GM19372 (cell line): ENCODE data around the gene DDX5.
"Not testable (repeated sequence)": the region's sequence is repeated elsewhere in the genome, so short reads cannot be mapped to it uniquely, and the experiment has no call there.

ENCODE experiments used
- ATAC-seq: cut with Tn5 transposase; IDR thresholded peaks from one replicate; pipeline ENCODE4 v1.9.1; 2021; ENCODE audit warnings: mild to moderate bottlenecking, low read depth, moderate library complexity; ENCODE audit not compliant: unreplicated experiment

The DDX5 gene

GRCh38 chr17:64495300-64495699, 10.8 kb downstream of the DDX5 start:
- not testable (repeated sequence) for ATAC-seq

- no peak for ATAC-seq
These were observed 12.0 kb downstream of the DDX5 start for GRCh38 chr17:64494121-64494520.

- ATAC-seq: no peak
These were observed 13.5 kb downstream of the DDX5 start for GRCh38 chr17:64492481-64493109.

DNA sequence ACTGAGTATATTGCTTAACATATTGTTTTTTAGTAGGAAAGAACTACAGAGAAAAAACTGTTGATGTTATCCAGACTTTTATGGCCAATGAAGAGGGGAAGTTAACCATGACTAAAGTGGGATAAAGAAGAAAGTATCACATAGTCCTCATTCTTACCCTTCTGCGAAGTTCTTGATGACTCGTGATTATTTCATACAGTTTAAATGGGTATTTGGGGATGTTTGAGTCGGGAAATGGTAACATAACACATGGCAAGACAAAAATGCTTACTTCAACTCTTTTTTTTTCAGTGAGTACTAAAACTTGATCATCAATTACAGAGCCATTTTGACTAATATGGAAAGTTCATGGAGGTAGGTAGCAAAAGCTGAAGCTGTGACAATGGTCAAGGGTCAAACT, 14.1 kb downstream of the DDX5 start:
- ATAC-seq: no peak

GRCh38 chr17:64491034-64491860, 14.8 kb downstream of the DDX5 start:
- ATAC-seq: no peak

DNA sequence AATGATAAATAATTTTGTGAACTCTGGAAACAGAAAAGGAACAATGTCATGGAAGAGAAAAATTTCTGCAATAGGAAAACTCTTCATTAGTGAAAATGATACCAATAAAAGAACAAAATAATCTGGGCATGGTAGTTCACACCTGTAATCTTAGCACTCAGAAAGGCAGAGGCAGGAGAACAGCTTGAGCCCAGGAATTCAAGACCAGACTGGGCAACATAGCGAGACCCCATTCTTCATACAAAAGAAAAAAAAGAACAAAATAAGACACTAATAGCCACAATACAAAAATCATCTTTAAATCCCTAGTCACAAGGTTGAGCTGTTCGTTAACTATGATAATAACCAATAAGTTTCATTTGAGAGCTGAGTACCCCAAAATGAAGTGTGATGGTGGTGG, 17.8 kb downstream of the DDX5 start:
- ATAC-seq: no peak

GRCh38 chr17:64484380-64484779, 21.7 kb downstream of the DDX5 start:
- no peak for ATAC-seq

GRCh38 chr17:64480951-64481350, 25.1 kb downstream of the DDX5 start:
- no peak for ATAC-seq

GRCh38 chr17:64477849-64478248, 28.2 kb downstream of the DDX5 start:
- ATAC-seq: no peak

GRCh38 chr17:64472564-64472963, 33.5 kb downstream of the DDX5 start:
- ATAC-seq: no peak

DNA sequence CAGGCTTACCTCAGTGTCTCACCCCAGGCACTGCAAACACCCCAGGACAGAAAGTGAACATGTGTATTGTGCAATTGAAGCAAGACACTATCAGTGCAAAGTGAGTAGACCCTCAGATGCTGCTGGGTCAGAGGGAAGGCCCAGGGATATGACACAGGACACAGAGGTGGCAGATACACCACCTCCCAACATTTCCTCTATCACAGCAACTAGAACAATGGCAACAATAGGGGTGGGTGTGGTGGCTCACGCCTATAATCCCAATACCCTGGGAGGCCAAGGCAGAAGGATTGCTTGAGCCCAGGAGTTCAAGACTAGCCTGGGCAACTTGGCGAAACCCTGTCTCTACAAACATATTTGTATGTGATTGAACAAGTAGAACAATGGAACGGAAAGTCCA, 34.6 kb downstream of the DDX5 start:
- ATAC-seq: no peak

DNA sequence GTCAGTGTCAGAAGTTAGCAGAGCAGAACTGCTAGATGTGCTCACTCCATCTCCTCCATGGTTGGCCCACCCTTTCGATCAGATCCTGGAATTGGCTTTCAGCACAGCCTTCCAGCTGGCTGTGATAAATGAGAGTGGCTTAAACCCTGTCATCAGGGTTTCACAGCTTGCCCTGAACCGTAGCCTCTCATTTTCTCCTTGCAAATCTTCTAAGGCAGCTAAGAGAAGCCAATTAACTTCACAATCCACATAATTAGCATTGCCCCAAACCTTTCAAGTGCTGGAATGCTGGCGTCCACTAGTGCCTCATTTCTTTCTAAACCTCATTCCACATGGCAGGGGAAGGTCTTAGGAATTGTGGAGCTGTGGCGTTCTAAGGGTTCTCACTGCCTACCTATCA, 35.5 kb downstream of the DDX5 start:
- ATAC-seq: no peak

DNA sequence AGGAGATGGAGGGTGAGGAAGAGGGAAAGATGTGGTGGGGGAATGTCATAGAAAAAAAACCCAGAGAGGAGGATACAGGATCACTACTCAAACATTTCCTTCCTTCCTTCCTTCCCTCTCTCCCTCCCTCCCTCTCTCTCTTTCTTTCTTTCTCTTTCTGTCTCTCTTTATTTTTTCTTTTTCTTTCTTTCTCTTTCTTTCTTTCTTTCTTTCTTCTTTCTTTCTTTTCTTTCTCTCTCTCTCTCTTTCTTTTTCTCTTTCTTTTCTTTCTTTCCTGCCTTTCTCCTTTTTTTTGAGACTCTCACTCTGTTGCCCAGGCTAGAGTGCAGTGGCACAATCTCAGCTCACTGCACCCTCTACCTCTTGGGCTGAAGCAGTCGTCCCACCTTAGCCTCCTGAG, 39.3 kb downstream of the DDX5 start:
- ATAC-seq: not testable (repeated sequence)

- no peak for ATAC-seq
These were observed 39.9 kb downstream of the DDX5 start for GRCh38 chr17:64466019-64466735.

DNA sequence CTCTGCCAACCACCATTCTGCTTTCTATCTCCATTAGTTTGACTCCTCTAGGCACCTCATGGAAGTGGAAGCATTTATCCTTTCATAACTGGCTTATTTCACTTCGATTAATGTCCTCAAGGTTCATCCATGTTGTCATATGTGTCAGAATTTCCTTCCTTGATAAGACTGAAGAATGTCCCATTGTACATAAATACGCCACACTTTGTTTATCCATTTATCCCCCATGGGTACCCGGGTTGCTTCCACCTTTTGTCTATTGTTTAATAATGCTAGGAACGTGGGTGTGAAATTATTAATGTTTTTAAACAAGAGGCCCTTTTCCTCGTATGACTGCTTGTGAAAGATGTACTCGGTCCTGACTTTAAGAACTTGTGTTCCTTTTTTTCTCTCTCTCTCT, 44.3 kb downstream of the DDX5 start:
- ATAC-seq: no peak

GRCh38 chr17:64460955-64461354, 45.1 kb downstream of the DDX5 start:
- ATAC-seq: no peak

DNA sequence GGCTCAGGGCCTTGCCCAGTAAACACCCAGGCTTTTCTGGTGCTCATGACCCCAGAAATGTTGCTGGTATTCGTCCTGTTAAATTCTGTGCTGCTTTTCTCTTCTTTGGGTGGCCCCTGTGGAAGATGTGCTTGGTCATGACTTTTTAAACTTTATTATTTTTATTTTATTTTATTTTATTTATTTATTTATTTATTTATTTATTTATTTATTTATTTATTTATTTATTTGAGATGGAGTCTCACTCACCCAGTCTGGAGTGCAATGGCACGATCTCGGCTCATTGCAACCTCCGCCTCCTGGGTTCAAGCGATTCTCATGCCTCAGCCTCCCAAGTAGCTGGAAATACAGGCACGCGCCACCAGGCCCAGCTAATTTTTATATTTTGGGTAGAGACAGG, 46.3 kb downstream of the DDX5 start:
- ATAC-seq: not testable (repeated sequence)

DNA sequence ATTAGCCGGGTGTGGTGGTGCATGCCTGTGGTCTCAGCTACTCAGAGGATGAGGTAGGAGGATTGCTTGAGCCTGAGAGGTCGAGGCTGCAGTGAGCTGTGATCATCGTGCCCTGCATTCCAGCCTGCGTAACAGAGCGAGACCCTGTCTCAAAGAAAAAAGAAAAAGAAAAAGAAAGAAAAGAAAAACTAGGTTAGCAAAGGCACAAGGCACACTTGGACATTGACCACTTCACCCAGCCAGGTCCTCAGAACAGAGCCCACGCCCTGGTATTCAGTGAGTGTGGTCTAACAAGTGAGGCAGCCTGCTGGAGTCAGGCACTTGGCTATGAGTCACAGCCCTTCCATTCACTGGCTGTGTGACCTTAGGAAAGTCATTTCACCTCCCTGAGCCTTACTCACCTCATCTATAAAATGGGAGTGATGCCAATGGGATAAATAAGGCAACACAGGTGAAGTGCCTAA, 46.8 kb downstream of the DDX5 start:
- ATAC-seq: no peak

- no peak for ATAC-seq
These were observed 47.3 kb downstream of the DDX5 start for GRCh38 chr17:64458756-64459155.

DNA sequence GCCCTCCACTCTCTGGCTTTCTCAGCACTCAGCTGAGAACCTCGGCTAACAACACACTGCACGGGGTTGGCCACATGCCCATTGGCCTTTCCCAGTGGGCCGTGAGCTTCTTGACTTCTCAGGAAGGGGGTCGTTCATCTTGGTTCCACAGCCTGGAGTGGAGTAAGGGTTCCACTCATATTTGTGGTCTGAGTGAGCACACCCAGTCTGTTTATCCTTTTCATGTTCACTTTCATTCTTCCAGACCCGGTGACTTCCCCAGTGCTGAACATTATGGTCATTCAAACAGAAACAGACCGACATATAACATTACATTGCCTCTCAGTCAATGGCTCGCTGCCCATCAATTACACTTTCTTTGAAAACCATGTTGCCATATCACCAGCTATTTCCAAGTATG, 48.9 kb downstream of the DDX5 start:
- no peak for ATAC-seq
